ENCODE measurements around the gene CNTNAP2. TPM values are rescaled to one million over a fixed set of nuclear protein-coding genes. Genes with fewer than 3 reads are reported as not detected.

CNTNAP2 gene
- total and polyA plus RNA-seq, 2 of the 13 experiments (the other 11 are each of a cell fraction or from before 2014, with no cell fraction given): 0.40 to 0.42 TPM

DNA sequence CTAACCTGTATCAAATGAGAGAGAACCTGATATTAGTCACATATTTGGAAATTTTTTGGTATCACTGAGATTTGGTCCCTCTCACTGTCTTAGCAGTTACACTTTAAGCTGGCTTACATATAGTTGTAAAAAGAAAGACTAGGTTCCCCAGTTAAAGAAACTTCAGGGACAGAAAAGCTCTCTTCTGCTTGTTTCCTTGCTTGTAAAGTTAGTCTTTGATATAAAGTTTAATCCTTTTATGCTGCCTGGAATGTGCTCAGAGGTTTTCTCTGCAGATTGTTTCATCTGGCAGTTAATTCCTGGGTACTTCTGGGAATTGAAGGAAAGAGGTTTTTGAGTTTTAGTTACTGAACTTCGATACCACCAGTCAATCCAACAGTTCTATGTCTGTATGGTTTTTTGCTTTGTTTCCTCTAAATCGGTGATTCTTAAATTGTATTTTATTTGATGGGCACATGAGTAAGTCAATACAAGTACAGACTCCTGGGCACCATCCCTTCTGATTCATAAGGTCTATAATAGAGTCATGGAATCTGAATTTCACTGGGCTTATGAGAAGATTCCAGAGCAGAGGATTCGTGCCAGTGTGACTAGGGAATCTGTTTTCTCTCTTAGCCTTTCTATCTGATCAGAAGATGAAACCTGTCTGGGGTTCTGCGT lies 1393.1 kb downstream of the CNTNAP2 start:
- FAIRE-seq (no peak), DNase-seq (ENCODE audit: low spot score) (no peak), ATAC-seq (no peak)
- intact Hi-C loops (cut with micrococcal nuclease; ENCODE audit: unreplicated experiment): no loop called here
- Histone ChIP-seq H3K4me1 (ENCODE audit: insufficient read depth, low read length) (no peaks in the 10 kb centered on the region), H3K27me3 (ENCODE audit: control insufficient read depth in 1 of 2, insufficient read depth in 2 of 2, low read length in 2 of 2) (no peaks in the 10 kb centered on the region), H4K20me1 (ENCODE audit: insufficient read depth, low read length) (no peaks in the 10 kb centered on the region), H3K4me2 (ENCODE audit: low read depth, low read length) (no peak overlapping the region), H3K4me3 (replicated peaks in 1 of 3; ENCODE audit: insufficient read depth in 1 of 3, low read depth in 2 of 3, low read length in 3 of 3) (no peak overlapping the region), H3K79me2 (ENCODE audit: insufficient read depth, low read length) (no peaks in the 10 kb centered on the region), H3K9ac (ENCODE audit: insufficient read depth, low read depth, low read length) (no peak overlapping the region), H3K9me3 (ENCODE audit: low read length) (peaks cover 27% of the 10 kb centered on the region), H2AFZ (ENCODE audit: low read length) (no peak overlapping the region), H3K27ac (ENCODE audit: extremely low read length, insufficient read depth, low read length) (no peak overlapping the region), H3K36me3 (replicated peaks in 1 of 2; ENCODE audit: control insufficient read depth in 1 of 2, insufficient read depth in 2 of 2, low read length in 2 of 2) (no peaks in the 10 kb centered on the region)
- POLR2A ChIA-PET: no interaction called here
- BruUV-seq (replicated peaks): no TSS peak
- TF ChIP-seq ZZZ3 (CRISPR knock-in tag; IDR thresholded peaks at IDR 0.05; ENCODE audit: borderline replicate concordance) (no peak), ZFAT (CRISPR knock-in tag; conservative IDR thresholded peaks at IDR 0.05) (no peak), THAP11 (CRISPR knock-in tag; IDR thresholded peaks at IDR 0.05) (no peak), NCOA2 (CRISPR knock-in tag; IDR thresholded peaks at IDR 0.05) (no peak), MED13 (CRISPR knock-in tag; IDR thresholded peaks at IDR 0.05) (no peak), ZNF12 (CRISPR knock-in tag; IDR thresholded peaks at IDR 0.05) (no peak), ZNF709 (CRISPR knock-in tag; IDR thresholded peaks at IDR 0.05) (no peak), ZBTB7A (CRISPR knock-in tag; IDR thresholded peaks at IDR 0.05) (no peak), ZNF121 (CRISPR knock-in tag; IDR thresholded peaks at IDR 0.05) (no peak)
- TF ChIP-seq, protein P1, sequence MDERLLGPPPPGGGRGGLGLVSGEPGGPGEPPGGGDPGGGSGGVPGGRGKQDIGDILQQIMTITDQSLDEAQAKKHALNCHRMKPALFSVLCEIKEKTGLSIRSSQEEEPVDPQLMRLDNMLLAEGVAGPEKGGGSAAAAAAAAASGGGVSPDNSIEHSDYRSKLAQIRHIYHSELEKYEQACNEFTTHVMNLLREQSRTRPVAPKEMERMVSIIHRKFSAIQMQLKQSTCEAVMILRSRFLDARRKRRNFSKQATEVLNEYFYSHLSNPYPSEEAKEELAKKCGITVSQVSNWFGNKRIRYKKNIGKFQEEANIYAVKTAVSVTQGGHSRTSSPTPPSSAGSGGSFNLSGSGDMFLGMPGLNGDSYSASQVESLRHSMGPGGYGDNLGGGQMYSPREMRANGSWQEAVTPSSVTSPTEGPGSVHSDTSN (CRISPR knock-in tag; IDR thresholded peaks at IDR 0.05): no peak
- TF ChIP-seq, protein P2, sequence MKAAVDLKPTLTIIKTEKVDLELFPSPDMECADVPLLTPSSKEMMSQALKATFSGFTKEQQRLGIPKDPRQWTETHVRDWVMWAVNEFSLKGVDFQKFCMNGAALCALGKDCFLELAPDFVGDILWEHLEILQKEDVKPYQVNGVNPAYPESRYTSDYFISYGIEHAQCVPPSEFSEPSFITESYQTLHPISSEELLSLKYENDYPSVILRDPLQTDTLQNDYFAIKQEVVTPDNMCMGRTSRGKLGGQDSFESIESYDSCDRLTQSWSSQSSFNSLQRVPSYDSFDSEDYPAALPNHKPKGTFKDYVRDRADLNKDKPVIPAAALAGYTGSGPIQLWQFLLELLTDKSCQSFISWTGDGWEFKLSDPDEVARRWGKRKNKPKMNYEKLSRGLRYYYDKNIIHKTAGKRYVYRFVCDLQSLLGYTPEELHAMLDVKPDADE (CRISPR knock-in tag; IDR thresholded peaks at IDR 0.05): no peak
- 2% methylated on average over 4 of the region's 4 CpGs for WGBS (ENCODE audit: low lambda C conversion rate)
- CTCF ChIA-PET (ENCODE audit: low intra/inter-chr PET ratio, low total read pairs): no interaction called here
- in situ Hi-C loops (cut with HindIII; ENCODE audit: extremely low pct_ligation_motif_present, low pct_unique_long_range_greater_than_20kb): no loop called here
